ENCODE data around the gene SLC4A5.
A peak's percentile ranks its signal among the peaks of the same experiment; 100 is the strongest.

Gene SLC4A5

GRCh38 chr2:74267068-74267467, 76.1 kb downstream of the SLC4A5 start:
- peaks cover 3% of the 10 kb centered on the region; the same call in 1 of the 2 replicates for H3K4me1 ChIP-seq (ENCODE audit: control insufficient read depth, insufficient read depth, low read length)
- ChIA-PET POLR2A (no interaction called here), CTCF (interaction anchor here (0.6 to 7.2 kb wide), 7 partner anchors 13 to 356 kb away, joined by 3 to 61 read pairs (median 4); no protein-coding TSS in a partner anchor)
- H3K27ac ChIP-seq (ENCODE audit: extremely low read depth, low read depth, low read length), result no peak overlapping the region
- no peak overlapping the region for H3K4me3 ChIP-seq (ENCODE audit: low read depth, low read length)
- no peaks in the 10 kb centered on the region for H3K36me3 ChIP-seq (ENCODE audit: control insufficient read depth in 2 of 2, insufficient read depth in 1 of 2, low read length in 2 of 2)
- TF ChIP-seq ZNF600 (tag by site-specific recombination; IDR thresholded peaks at IDR 0.05) (no peak), ZBTB20 (tag by site-specific recombination; IDR thresholded peaks at IDR 0.05) (peak; percentile 72), ZNF10 (tag by site-specific recombination; IDR thresholded peaks at IDR 0.05) (no peak), ZNF292 (tag by site-specific recombination; IDR thresholded peaks at IDR 0.05; ENCODE audit: borderline replicate concordance, low read depth) (no peak), ZNF341 (tag by site-specific recombination; IDR thresholded peaks at IDR 0.05; ENCODE audit: low read depth) (no peak), ZNF354C (tag by site-specific recombination; IDR thresholded peaks at IDR 0.05; ENCODE audit: borderline replicate concordance, low read depth) (no peak), ZNF350 (tag by site-specific recombination; IDR thresholded peaks at IDR 0.05) (no peak), ZNF660 (tag by site-specific recombination; IDR thresholded peaks at IDR 0.05) (no peak), ZSCAN30 (tag by site-specific recombination; IDR thresholded peaks at IDR 0.05) (no peak), ZBTB17 (tag by site-specific recombination; IDR thresholded peaks at IDR 0.05) (peak; percentile 70), ZNF585B (tag by site-specific recombination; IDR thresholded peaks at IDR 0.05) (no peak), ZSCAN23 (tag by site-specific recombination; IDR thresholded peaks at IDR 0.05) (no peak), ZNF521 (tag by site-specific recombination; IDR thresholded peaks at IDR 0.05) (no peak), ZNF48 (tag by site-specific recombination; IDR thresholded peaks at IDR 0.05) (no peak), ZNF324 (tag by site-specific recombination; IDR thresholded peaks at IDR 0.05) (no peak), ZFP37 (tag by site-specific recombination; IDR thresholded peaks at IDR 0.05) (no peak), ZFP41 (tag by site-specific recombination; IDR thresholded peaks at IDR 0.05; ENCODE audit: borderline replicate concordance) (no peak), ZNF16 (tag by site-specific recombination; IDR thresholded peaks at IDR 0.05; ENCODE audit: low read depth) (no peak), ZNF776 (tag by site-specific recombination; IDR thresholded peaks at IDR 0.05; ENCODE audit: borderline replicate concordance) (no peak), ZNF26 (tag by site-specific recombination; IDR thresholded peaks at IDR 0.05) (no peak), BCL6B (tag by site-specific recombination; IDR thresholded peaks at IDR 0.05) (peak; percentile 87), ZNF549 (tag by site-specific recombination; IDR thresholded peaks at IDR 0.05) (no peak), ZNF843 (tag by site-specific recombination; IDR thresholded peaks at IDR 0.05) (no peak)
- TF ChIP-seq, protein P1, sequence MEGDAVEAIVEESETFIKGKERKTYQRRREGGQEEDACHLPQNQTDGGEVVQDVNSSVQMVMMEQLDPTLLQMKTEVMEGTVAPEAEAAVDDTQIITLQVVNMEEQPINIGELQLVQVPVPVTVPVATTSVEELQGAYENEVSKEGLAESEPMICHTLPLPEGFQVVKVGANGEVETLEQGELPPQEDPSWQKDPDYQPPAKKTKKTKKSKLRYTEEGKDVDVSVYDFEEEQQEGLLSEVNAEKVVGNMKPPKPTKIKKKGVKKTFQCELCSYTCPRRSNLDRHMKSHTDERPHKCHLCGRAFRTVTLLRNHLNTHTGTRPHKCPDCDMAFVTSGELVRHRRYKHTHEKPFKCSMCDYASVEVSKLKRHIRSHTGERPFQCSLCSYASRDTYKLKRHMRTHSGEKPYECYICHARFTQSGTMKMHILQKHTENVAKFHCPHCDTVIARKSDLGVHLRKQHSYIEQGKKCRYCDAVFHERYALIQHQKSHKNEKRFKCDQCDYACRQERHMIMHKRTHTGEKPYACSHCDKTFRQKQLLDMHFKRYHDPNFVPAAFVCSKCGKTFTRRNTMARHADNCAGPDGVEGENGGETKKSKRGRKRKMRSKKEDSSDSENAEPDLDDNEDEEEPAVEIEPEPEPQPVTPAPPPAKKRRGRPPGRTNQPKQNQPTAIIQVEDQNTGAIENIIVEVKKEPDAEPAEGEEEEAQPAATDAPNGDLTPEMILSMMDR (tag by site-specific recombination; IDR thresholded peaks at IDR 0.05), result 0 out of 2 replicates have a peak, but pooled peaks have one; percentile 18
- no peaks in the 10 kb centered on the region for H3K9me3 ChIP-seq (ENCODE audit: control insufficient read depth, insufficient read depth, low read depth, low read length)

All from HEK293 (cell line).